Fibroblast of skin of abdomen (primary cell): Measurements from ENCODE around the gene CHD9NB.
"Not testable (repeated sequence)": the region's sequence is repeated elsewhere in the genome, so short reads cannot be mapped to it uniquely, and the experiment has no call there.

ENCODE experiments used
- DNase-seq: peaks from one replicate; pipeline ENCODE4 v3.0.0-alpha.2; 2013

Gene CHD9NB

DNA sequence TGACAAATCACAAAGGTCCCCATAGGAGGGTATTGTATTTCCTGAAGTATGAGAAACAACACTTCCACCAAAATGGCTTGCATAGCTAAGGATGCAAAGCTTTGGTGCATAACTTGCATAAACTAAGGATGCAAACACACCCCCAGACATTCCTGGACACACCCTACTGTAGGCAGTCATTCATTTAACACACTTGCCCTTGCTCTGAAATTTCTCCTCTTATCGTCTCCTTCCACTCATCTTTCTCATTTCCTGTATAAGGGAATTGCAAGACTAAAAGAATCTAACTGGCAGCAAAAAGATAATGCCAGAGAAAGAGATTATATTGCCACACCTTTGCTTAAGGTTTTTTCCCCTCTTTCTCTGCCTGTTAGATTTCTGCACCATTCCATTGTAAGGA, 30.4 kb upstream of the CHD9NB start:
- no peak for DNase-seq

- DNase-seq: no peak
These were observed 29.8 kb upstream of the CHD9NB start for GRCh38 chr16:53082509-53082908.

GRCh38 chr16:53081686-53082407, 29.1 kb upstream of the CHD9NB start:
- no peak for DNase-seq

DNA sequence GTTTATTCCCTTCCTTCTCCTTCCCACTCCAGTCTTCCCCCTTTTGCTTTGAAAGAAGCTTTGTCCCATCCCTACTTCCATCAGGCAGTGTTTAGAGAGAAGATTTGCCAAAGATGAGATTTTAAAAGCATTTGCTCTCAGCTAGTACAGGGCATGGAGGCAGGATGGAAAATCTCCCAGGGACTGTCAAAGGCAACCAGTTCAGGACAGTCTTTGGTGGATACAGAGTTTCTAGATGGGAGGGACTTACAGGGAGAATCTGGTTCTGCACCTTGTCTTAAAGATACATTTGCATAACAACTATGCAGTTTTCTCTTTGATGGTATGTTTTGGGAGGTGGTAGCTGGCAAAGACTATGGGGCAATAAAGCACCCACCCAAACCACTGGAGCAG, 28.3 kb upstream of the CHD9NB start:
- no peak for DNase-seq

- peak; percentile 86 for DNase-seq
These were observed 27.8 kb upstream of the CHD9NB start for GRCh38 chr16:53080345-53081031.

DNA sequence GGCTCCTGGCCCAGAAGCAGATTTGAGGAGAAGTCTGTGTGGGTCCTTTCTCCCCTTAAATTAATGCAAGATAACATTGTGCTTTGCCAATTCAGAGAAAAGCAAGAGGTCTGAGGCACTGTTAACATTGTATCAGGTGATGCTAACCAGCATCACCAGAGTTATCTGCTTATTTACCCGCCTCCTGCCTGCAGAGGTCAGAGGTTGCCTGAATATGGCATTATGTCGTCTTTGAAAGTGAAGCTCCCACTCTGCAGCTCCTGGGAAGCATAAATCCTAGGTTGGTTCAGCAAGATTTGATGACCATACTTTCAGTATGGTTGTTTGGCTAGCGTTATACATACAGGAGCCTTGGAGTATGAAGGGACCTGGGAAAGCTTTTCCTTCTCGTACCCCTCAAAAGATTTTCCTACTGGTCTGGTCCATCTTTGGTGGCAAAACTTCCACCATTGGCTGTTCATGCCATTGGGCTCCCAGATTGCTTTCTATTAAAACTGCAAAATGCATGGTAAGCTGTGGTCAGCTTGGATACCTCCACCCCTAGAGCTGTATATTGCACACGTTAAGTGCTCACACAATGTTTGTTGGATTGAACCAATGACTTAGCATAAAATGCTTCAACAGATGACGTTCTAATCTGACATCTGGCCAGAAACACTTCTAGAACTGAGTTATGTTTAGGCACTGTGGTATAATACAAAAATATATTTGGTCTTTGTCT, 26.2 kb upstream of the CHD9NB start:
- DNase-seq: peak; percentile 23

GRCh38 chr16:53078247-53078646, 25.6 kb upstream of the CHD9NB start:
- DNase-seq: no peak

DNA sequence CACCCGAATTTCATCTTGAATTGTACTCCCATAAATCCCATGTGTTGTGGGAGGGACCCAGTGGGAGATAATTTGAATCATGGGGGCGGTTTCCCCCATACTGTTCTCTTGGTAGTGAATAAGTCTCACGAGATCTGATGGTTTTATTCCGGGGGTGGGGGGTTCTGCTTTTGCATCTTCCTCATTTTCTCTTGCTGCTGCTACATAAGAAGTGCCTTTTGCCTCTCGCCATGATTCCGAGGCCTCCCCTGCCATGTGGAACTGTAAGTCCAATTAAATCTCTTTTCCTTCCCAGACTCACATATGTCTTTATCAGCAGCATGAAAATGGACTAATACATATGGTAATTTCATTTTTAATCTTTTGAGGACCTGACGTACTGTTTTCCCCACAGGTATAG, 22.8 kb upstream of the CHD9NB start:
- DNase-seq: not testable (repeated sequence)

DNA sequence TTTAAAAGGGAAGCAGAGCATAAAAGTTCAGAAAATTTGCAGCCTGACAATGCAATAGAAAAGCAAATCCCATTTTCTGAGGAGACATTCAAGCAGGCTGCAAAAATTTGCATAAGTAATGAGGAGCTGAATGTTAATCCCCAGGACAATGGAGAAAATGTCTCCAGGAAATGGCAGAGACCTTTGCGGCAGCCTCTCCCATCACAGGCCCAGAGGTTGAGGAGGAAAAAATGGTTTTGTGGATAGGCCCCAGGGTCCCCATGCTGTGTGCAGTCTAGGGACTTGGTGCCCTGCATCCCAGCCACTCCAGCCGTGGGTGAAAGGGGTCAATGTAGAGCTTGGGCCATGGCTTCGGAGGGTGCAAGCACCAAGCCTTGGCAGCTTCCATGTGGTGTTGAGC, 21.6 kb upstream of the CHD9NB start:
- DNase-seq: not testable (repeated sequence)

GRCh38 chr16:53073022-53073421, 20.3 kb upstream of the CHD9NB start:
- DNase-seq: no peak

GRCh38 chr16:53071748-53072301, 19.1 kb upstream of the CHD9NB start:
- DNase-seq: no peak

DNA sequence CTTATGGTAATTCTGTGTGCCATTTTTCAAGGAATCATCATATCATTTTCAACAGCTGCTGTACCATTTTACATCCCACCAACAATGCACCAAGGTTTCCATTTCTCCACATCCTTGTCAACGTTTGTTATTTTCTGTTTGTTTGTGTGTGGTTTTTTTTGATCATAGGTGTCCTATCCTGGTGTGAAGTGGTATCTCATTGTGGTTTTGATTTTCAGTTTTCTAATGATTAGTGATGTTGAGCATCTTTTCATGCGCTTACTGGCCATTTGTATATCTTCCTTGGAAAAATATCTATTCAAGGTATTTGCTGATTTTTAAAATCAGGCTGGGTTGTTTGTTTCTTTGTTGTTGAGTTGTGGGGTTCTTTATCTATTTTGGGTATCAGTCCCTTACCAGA, 17.1 kb upstream of the CHD9NB start:
- no peak for DNase-seq

- DNase-seq: no peak
These were observed 15.7 kb upstream of the CHD9NB start for GRCh38 chr16:53068423-53068833.

GRCh38 chr16:53067675-53068074, 15.0 kb upstream of the CHD9NB start:
- no peak for DNase-seq

GRCh38 chr16:53065461-53066061, 12.9 kb upstream of the CHD9NB start:
- DNase-seq: no peak

DNA sequence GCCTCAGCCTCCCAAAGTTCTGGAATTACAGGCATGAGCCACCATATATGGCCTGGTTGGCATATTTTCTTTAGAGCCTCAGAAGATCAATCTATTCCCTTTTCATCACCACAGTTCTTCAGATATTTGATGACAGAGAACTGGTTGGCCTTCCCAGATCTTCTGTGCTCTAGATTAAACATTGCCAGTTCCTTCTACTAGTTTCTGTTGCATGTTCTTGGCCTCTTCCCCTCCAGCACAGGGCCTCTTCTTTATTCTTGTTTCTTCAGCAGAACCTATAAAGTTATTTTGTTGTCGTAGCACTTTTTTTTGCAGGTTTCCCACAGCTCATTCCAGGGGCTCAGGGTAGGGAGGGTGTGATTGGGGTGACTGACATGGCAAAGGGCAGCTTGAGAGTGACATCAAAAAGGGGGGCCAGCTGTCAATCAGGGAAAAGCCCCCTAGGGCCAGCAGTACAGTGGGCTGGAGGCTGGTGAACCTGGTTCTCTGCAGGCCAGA, 11.4 kb upstream of the CHD9NB start:
- DNase-seq: no peak

DNA sequence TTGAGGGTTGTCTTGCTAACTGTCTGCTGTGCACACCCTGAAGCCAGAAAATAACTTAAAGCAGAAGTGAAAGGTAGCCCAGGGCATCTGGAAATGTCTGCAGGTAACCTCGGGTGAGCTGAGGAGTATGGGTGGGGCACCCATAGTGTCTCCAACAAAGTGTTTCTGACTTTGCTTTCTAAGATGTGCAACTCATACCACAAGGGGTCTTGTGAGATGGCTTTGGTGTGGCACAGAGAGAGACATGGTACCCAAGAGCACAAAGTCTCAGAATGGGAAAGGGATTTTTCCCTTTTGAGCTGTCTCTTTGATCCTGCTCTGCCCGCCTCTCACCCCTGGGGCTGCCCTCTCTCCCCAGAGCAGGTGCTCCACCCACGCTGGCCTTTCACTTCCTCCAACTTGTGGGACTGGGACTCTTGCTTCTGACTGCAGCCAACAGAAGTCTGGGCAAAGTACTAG, 9.0 kb upstream of the CHD9NB start:
- DNase-seq: no peak

DNA sequence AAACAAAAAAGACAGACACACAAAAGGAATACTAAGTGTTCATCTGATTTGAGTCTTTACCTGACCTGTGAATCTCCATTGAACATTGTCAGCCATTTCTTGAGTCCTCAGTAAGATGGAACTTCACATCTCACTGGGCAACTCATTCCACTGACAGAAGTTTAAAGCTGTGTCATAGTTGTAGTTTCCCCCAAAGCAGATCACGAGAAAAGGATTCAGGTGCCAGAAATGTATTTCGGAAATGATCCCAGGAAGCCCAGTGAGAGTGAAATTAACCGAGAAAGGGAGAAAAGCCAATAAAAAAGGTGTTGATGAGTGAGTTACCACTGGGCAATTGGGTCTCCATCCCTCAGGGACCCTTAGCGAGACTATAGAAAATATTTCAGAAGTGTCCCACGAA, 8.6 kb upstream of the CHD9NB start:
- no peak for DNase-seq

- no peak for DNase-seq
These were observed 7.0 kb upstream of the CHD9NB start for GRCh38 chr16:53059672-53060071.

DNA sequence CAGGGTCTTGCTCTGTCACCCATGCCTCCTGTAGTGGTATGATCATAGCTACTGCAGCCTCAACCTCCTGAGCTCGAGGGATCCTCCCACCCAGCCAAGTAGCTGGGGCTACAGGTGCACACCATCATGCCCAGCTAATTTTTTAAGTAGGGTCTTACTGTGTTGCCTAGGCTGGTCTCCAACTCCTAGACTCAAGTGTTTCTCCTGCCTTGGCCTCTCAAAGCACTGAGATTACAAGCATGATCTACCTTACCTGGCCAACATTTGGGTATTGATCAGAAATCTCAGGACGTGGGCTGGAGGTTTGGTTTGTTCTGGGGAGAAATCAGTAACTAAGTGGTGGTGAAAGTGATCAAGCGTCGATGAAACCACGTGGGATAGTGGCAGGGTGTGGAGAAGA, 6.2 kb upstream of the CHD9NB start:
- no peak for DNase-seq

GRCh38 chr16:53058441-53058840, 5.7 kb upstream of the CHD9NB start:
- DNase-seq: no peak

DNA sequence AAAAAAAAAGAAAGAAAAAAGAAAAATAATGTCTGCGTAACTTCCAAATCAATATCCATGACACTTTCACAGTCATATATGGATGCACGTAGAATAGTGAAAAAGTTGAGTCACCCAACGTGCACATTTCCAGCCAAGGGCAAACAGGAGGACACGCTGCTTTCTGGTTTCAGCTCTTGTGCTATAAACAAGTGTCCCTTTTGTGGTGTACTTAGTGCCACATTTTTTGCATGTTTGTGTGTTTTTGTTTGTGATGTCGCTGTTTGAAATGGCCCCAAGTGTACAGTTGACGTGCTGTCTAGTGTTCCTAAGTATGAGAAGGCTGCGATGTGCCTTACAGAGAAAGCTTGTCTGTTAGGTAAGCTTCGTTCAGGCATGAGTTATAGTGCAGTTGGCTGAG, 5.0 kb upstream of the CHD9NB start:
- DNase-seq: no peak

GRCh38 chr16:53056392-53056881, 3.7 kb upstream of the CHD9NB start:
- DNase-seq: peak; percentile 51
